Endodermal cell (in vitro differentiated cells): ENCODE measurements around the gene NHEJ1. TPM values are rescaled to one million over a fixed set of nuclear protein-coding genes. Genes with fewer than 3 reads are reported as not detected.

Experiments used
- DNase-seq: peaks from one replicate; pipeline ENCODE4 v3.0.0-alpha.2; 2017
- H3K27ac ChIP-seq: 2 replicates; pipeline ENCODE4 v1.5.1; 2013; ENCODE audit warnings: mild to moderate bottlenecking, low read depth, low read length, moderate library complexity
- H3K27me3 ChIP-seq: 2 replicates; pipeline ENCODE4 v1.6.1; 2013; ENCODE audit warnings: mild to moderate bottlenecking, low read length, moderate library complexity; ENCODE audit not compliant: insufficient read depth, control insufficient read depth, poor library complexity, severe bottlenecking
- H3K36me3 ChIP-seq: 2 replicates; pipeline ENCODE4 v1.7.0; 2013; ENCODE audit warnings: mild to moderate bottlenecking, low read length, moderate library complexity; ENCODE audit not compliant: control insufficient read depth, insufficient read depth
- H3K4me1 ChIP-seq: one replicate; pipeline ENCODE4 v1.7.0; 2013; ENCODE audit warnings: low read length; ENCODE audit not compliant: control insufficient read depth, insufficient read depth
- H3K4me3 ChIP-seq: 2 replicates; pipeline ENCODE4 v1.5.1; 2013; ENCODE audit warnings: mild to moderate bottlenecking, low read length, moderate library complexity
- H3K9ac ChIP-seq: 2 replicates; pipeline ENCODE4 v1.6.1; 2013; ENCODE audit warnings: mild to moderate bottlenecking, low read length, moderate library complexity; ENCODE audit not compliant: poor library complexity, severe bottlenecking; ENCODE audit errors: extremely low read depth
- H3K9me3 ChIP-seq: 2 replicates; pipeline ENCODE4 v1.6.1; 2013; ENCODE audit warnings: mild to moderate bottlenecking, low read length, moderate library complexity; ENCODE audit not compliant: control insufficient read depth
- H3K27ac Mint-ChIP-seq: 2 replicates; pipeline ENCODE4 v1.8.0; 2020; ENCODE audit warnings: mixed read lengths
- H3K27me3 Mint-ChIP-seq: 2 replicates; pipeline ENCODE4 v1.8.0; 2021; ENCODE audit warnings: mild to moderate bottlenecking, mixed read lengths; ENCODE audit not compliant: insufficient read depth
- H3K36me3 Mint-ChIP-seq: 2 replicates; pipeline ENCODE4 v1.8.0; 2020; ENCODE audit warnings: low read depth, mixed read lengths
- H3K4me1 Mint-ChIP-seq: 2 replicates; pipeline ENCODE4 v1.8.0; 2020; ENCODE audit warnings: mixed read lengths
- H3K4me3 Mint-ChIP-seq: 2 replicates; pipeline ENCODE4 v1.8.0; 2020; ENCODE audit warnings: mild to moderate bottlenecking, moderate library complexity, mixed read lengths
- H3K9me3 Mint-ChIP-seq: 2 replicates; pipeline ENCODE4 v1.8.0; 2020; ENCODE audit warnings: mild to moderate bottlenecking, mixed read lengths
- CTCF ChIP-seq: fragments of 200-600 bp; sonication (generic); conservative IDR thresholded peaks from 2 replicates; pipeline ENCODE4 v1.5.0; 2021; ENCODE audit warnings: antibody characterized with exemption, mild to moderate bottlenecking
- WGBS, 2 experiments: methylation state at CpG; one replicate each; pipeline versions ENCODE4 v1.1.5 to v1.1.7; 2013; ENCODE audit warnings: missing lambda C conversion rate in 2 of 2, mixed read lengths in 1 of 2; ENCODE audit not compliant: insufficient coverage in 1 of 2, insufficient read length in 1 of 2; 5-methylcytosine and 5-hydroxymethylcytosine counted together
- total RNA-seq, 2 donors: library from RNA; stranded (reverse); fragmentation: NEBNext Ultra II Directional in 1 of 2; extraction: Animal tissue kit (Norgen Biotek cat#: 25700) in 1 of 2; gene quantifications; 2 replicates in 1 of 2; 3 replicates in 1 of 2; pipeline ENCODE4 v1.2.1, GENCODE V29; 2021

Gene NHEJ1
- total RNA-seq, 2 donors from 2014 or later: 16.2 to 27.4 TPM

DNA sequence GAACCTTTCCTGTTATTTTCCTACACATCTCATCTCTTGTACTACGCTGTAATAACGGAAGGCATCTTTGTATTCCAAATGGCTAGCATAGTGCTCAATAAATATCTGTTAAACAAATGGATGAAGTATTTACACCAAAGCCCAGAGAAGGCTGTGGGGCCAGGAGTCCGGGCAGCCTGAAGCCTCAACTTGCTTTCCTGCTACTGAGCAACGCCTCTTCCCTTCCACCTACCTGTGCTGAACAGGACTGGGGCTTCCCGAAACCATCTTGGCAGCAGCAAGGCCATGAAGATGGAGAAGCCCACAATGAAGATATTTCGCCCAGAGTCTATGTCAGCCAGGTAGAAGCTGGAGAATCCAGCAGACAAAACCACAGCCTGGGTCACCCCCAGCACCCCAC lies 2.5 kb upstream of the NHEJ1 start:
- no peak for DNase-seq
- no peak for TF ChIP-seq CTCF
- Histone ChIP-seq H3K4me3 (no peak overlapping the region), H3K9me3 (no peaks in the 10 kb centered on the region), H3K27me3 (peaks cover 19% of the 10 kb centered on the region), H3K27ac (no peak overlapping the region), H3K36me3 (no peaks in the 10 kb centered on the region), H3K9ac (no peak overlapping the region), H3K4me1 (peaks cover 3% of the 10 kb centered on the region)
- Mint-ChIP-seq H3K36me3 (no peaks in the 10 kb centered on the region), H3K27me3 (peaks cover 28% of the 10 kb centered on the region), H3K4me1 (peaks cover 10% of the 10 kb centered on the region), H3K9me3 (no peaks in the 10 kb centered on the region), H3K4me3 (no peak overlapping the region), H3K27ac (no peak overlapping the region)
- 90 to 93% methylated on average over 3 to 6 of the region's 6 CpGs for WGBS, 2 experiments

DNA sequence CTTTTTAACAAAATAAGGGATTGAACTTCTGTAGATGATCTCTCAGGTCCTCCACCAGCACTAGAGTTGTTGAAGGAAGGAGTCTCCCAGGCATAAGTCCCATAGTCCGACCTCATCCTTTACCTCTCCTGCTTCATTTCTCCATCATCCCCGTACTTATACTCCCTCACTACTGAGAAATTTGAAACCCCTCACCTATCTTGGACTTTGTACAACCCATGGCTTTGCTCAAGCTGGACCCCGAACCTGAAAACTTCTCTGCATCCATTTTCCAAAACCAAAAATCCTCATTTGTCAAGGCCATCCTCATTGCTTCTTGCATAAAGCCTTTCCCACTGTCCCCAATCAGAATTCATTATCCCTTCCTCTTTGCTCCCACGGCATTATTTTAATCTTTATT lies 482 bp upstream of the NHEJ1 start:
- H3K27ac ChIP-seq: no peak overlapping the region
- no peak overlapping the region for H3K9ac ChIP-seq
- peaks cover 19% of the 10 kb centered on the region for H3K27me3 ChIP-seq
- peak overlapping the region; percentile 78 for H3K4me3 ChIP-seq
- peaks cover 5% of the 10 kb centered on the region for H3K4me1 ChIP-seq
- no peaks in the 10 kb centered on the region for H3K9me3 Mint-ChIP-seq
- no peak for DNase-seq
- peaks cover 13% of the 10 kb centered on the region for H3K36me3 ChIP-seq
- peaks cover 8% of the 10 kb centered on the region for H3K36me3 Mint-ChIP-seq
- WGBS, 2 experiments: 73 to 78% methylated on average over 4 of the region's 4 CpGs
- H3K9me3 ChIP-seq: no peaks in the 10 kb centered on the region
- H3K4me1 Mint-ChIP-seq: peaks cover 15% of the 10 kb centered on the region
- TF ChIP-seq CTCF: no peak
- peak overlapping the region; percentile 79 for H3K4me3 Mint-ChIP-seq
- H3K27ac Mint-ChIP-seq: no peak overlapping the region
- H3K27me3 Mint-ChIP-seq: peaks cover 28% of the 10 kb centered on the region

DNA sequence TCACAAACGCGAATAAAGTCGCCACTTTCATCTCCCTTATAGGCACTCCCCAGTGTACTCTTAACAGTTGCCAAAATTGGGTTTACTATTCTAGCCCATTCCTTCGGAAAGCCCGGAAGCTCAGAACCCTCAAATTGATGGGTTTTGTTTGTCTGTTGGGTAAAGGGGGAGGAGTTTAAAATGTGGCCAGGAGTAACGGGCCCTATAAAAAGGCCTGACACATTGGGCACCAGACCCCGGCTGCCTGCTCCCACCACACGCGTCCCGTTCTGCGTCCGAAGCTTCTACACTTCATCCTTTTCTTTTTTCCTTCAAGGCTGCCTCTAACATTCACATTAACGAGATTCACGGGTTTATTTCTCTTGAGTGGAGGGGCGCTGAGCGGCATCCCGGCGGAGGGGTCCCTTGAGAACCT lies 837 bp downstream of the NHEJ1 start:
- Mint-ChIP-seq H3K9me3 (no peaks in the 10 kb centered on the region), H3K27me3 (peaks cover 23% of the 10 kb centered on the region), H3K36me3 (peaks cover 9% of the 10 kb centered on the region), H3K4me1 (peaks cover 15% of the 10 kb centered on the region), H3K27ac (peak overlapping the region; percentile 75), H3K4me3 (peak overlapping the region; percentile 79)
- Histone ChIP-seq H3K36me3 (peaks cover 13% of the 10 kb centered on the region), H3K9me3 (no peaks in the 10 kb centered on the region), H3K9ac (no peak overlapping the region), H3K4me1 (peaks cover 5% of the 10 kb centered on the region), H3K27ac (no peak overlapping the region), H3K4me3 (peak overlapping the region; percentile 78), H3K27me3 (peaks cover 19% of the 10 kb centered on the region)
- no peak for TF ChIP-seq CTCF
- WGBS, 2 experiments: 15 to 23% methylated on average over 11 to 18 of the region's 18 CpGs
- DNase-seq: no peak
